H9 (cell line): ENCODE results near the gene WFDC2. TPM values are rescaled to one million over a fixed set of nuclear protein-coding genes. Genes with fewer than 3 reads are reported as not detected.
A peak's percentile ranks its signal among the peaks of the same experiment; 100 is the strongest.
"Not testable (repeated sequence)": the region's sequence is repeated elsewhere in the genome, so short reads cannot be mapped to it uniquely, and the experiment has no call there.

ENCODE experiments used
- DNase-seq: peaks from one replicate; pipeline ENCODE4 v3.0.0-alpha.2; 2017
- H2AFZ ChIP-seq: one replicate; pipeline ENCODE4 v1.6.1; 2013; ENCODE audit warnings: mild to moderate bottlenecking, low read length, control low read depth, moderate library complexity
- H2AK5ac ChIP-seq: 2 replicates; pipeline ENCODE4 v1.6.1; 2013; ENCODE audit warnings: low read length, control low read depth, mixed read lengths; ENCODE audit not compliant: insufficient read length
- H2BK120ac ChIP-seq: one replicate; pipeline ENCODE4 v1.6.1; 2013; ENCODE audit warnings: low read depth, mild to moderate bottlenecking, low read length, control low read depth, inconsistent platforms; ENCODE audit not compliant: poor library complexity, severe bottlenecking
- H2BK12ac ChIP-seq: 2 replicates; pipeline ENCODE4 v1.6.1; 2013; ENCODE audit warnings: low read length, control low read depth, mixed read lengths, low read depth; ENCODE audit not compliant: insufficient read length
- H2BK15ac ChIP-seq: 2 replicates; pipeline ENCODE4 v1.6.1; 2013; ENCODE audit warnings: low read depth, low read length, control low read depth
- H2BK20ac ChIP-seq: one replicate; pipeline ENCODE4 v1.6.1; 2013; ENCODE audit warnings: low read depth, mild to moderate bottlenecking, low read length, control low read depth, inconsistent platforms; ENCODE audit not compliant: poor library complexity, severe bottlenecking
- H2BK5ac ChIP-seq: 2 replicates; pipeline ENCODE4 v1.6.1; 2013; ENCODE audit warnings: low read length, control low read depth, mixed read lengths; ENCODE audit not compliant: insufficient read length
- H3K14ac ChIP-seq: 2 replicates; pipeline ENCODE4 v1.6.1; 2013; ENCODE audit warnings: low read length, control low read depth; ENCODE audit not compliant: insufficient read depth
- H3K18ac ChIP-seq: 2 replicates; pipeline ENCODE4 v1.6.1; 2013; ENCODE audit warnings: low read depth, mild to moderate bottlenecking, mixed read lengths, low read length, control low read depth; ENCODE audit not compliant: insufficient read length
- H3K23ac ChIP-seq: 2 replicates; pipeline ENCODE4 v1.6.1; 2013; ENCODE audit warnings: low read length, control low read depth, mixed read lengths, low read depth; ENCODE audit not compliant: insufficient read length
- H3K23me2 ChIP-seq: 2 replicates; pipeline ENCODE4 v1.6.1; 2013; ENCODE audit warnings: low read depth, mild to moderate bottlenecking, mixed read lengths, low read length, control low read depth; ENCODE audit not compliant: insufficient read length, poor library complexity, severe bottlenecking
- H3K27ac ChIP-seq: 2 replicates; pipeline ENCODE4 v1.5.1; 2013; ENCODE audit warnings: low read length, control low read depth, mixed read lengths, low read depth; ENCODE audit not compliant: insufficient read length
- H3K27me3 ChIP-seq: 2 replicates; pipeline ENCODE4 v1.6.1; 2013; ENCODE audit warnings: low read length, control low read depth, inconsistent platforms; ENCODE audit not compliant: insufficient read depth
- H3K4ac ChIP-seq: 2 replicates; pipeline ENCODE4 v1.6.1; 2013; ENCODE audit warnings: low read depth, mild to moderate bottlenecking, control low read depth, inconsistent platforms, low read length, moderate library complexity
- H3K4me1 ChIP-seq: 2 replicates; pipeline ENCODE4 v1.6.1; 2013; ENCODE audit warnings: low read length, control low read depth, inconsistent platforms; ENCODE audit not compliant: insufficient read depth
- H3K4me2 ChIP-seq: 2 replicates; pipeline ENCODE4 v1.6.1; 2013; ENCODE audit warnings: low read length, control low read depth, mixed read lengths; ENCODE audit not compliant: insufficient read length, insufficient read depth
- H3K56ac ChIP-seq: 2 replicates; pipeline ENCODE4 v1.6.1; 2013; ENCODE audit warnings: low read depth, mild to moderate bottlenecking, mixed read lengths, low read length, control low read depth; ENCODE audit not compliant: insufficient read length
- H3K79me1 ChIP-seq: 2 replicates; pipeline ENCODE4 v1.6.1; 2013; ENCODE audit warnings: low read depth, mild to moderate bottlenecking, moderate library complexity, low read length, control low read depth, inconsistent platforms; ENCODE audit not compliant: insufficient read depth, poor library complexity, severe bottlenecking
- H3K79me2 ChIP-seq: 2 replicates; pipeline ENCODE4 v1.6.1; 2013; ENCODE audit warnings: low read length, control low read depth, inconsistent platforms; ENCODE audit not compliant: insufficient read depth
- H3K9ac ChIP-seq: 2 replicates; pipeline ENCODE4 v1.6.1; 2013; ENCODE audit warnings: low read length, control low read depth, mixed read lengths; ENCODE audit not compliant: insufficient read length; ENCODE audit errors: extremely low read depth
- H3K9me3 ChIP-seq: one replicate; pipeline ENCODE4 v1.6.1; 2013; ENCODE audit warnings: low read depth, low read length, inconsistent platforms; ENCODE audit not compliant: control insufficient read depth
- H3T11ph ChIP-seq: one replicate; pipeline ENCODE4 v1.6.1; 2013; ENCODE audit warnings: mild to moderate bottlenecking, low read length, control low read depth, inconsistent platforms
- H4K20me1 ChIP-seq: one replicate; pipeline ENCODE4 v1.6.1; 2013; ENCODE audit not compliant: control insufficient read depth, insufficient read length, insufficient read depth
- H4K5ac ChIP-seq: 2 replicates; pipeline ENCODE4 v1.6.1; 2013; ENCODE audit warnings: low read depth, mild to moderate bottlenecking, mixed read lengths, low read length, control low read depth; ENCODE audit not compliant: insufficient read length
- H4K8ac ChIP-seq: replicated peaks from 2 replicates; pipeline ENCODE4 v1.6.1; 2013; ENCODE audit warnings: low read length, control low read depth, mixed read lengths, low read depth; ENCODE audit not compliant: insufficient read length
- H4K91ac ChIP-seq: 2 replicates; pipeline ENCODE4 v1.6.1; 2013; ENCODE audit warnings: low read depth, mild to moderate bottlenecking, moderate library complexity, mixed read lengths, low read length, control low read depth; ENCODE audit not compliant: insufficient read length
- H3K27ac Mint-ChIP-seq, 3 experiments: 2 replicates in 2 of 3; 3 replicates in 1 of 3; pipeline ENCODE4 v1.8.0; 2020 to 2021; ENCODE audit warnings: mixed read lengths in 3 of 3, mild to moderate bottlenecking in 1 of 3, moderate library complexity in 1 of 3
- H3K27me3 Mint-ChIP-seq: 2 replicates; pipeline ENCODE4 v1.8.0; 2021; ENCODE audit warnings: low read depth, mild to moderate bottlenecking, moderate library complexity, mixed read lengths
- H3K36me3 Mint-ChIP-seq, 3 experiments: 2 replicates in 2 of 3; 3 replicates in 1 of 3; pipeline ENCODE4 v1.8.0; 2020 to 2021; ENCODE audit warnings: low read depth in 3 of 3, mixed read lengths in 3 of 3; ENCODE audit not compliant: insufficient read depth in 1 of 3
- H3K4me1 Mint-ChIP-seq, 2 experiments: 2 replicates each; pipeline ENCODE4 v1.8.0; 2020; ENCODE audit warnings: mixed read lengths in 2 of 2
- H3K4me3 Mint-ChIP-seq, 2 experiments: 2 replicates in 1 of 2; 3 replicates in 1 of 2; pipeline ENCODE4 v1.8.0; 2020 to 2021; ENCODE audit warnings: mild to moderate bottlenecking in 2 of 2, mixed read lengths in 2 of 2, moderate library complexity in 1 of 2
- H3K9me3 Mint-ChIP-seq, 2 experiments: 2 replicates in 1 of 2; 3 replicates in 1 of 2; pipeline ENCODE4 v1.8.0; 2020; ENCODE audit warnings: mild to moderate bottlenecking in 2 of 2, mixed read lengths in 2 of 2, moderate library complexity in 1 of 2
- WGBS: extraction: QIAGEN DNeasy Blood & Tissue Kit; methylation state at CpG from one replicate; pipeline ENCODE4 v1.1.7; 2013; ENCODE audit warnings: missing lambda C conversion rate, low lambda C conversion rate, mixed read lengths; ENCODE audit not compliant: insufficient read length; ENCODE audit errors: extremely low coverage; 5-methylcytosine and 5-hydroxymethylcytosine counted together
- total RNA-seq: library from RNA; stranded (reverse); gene quantifications from 2 replicates; pipeline ENCODE4 v1.2.1, GENCODE V29; 2021

WFDC2 gene
- total RNA-seq, 1 experiment from 2014 or later = 57.1 TPM

DNA sequence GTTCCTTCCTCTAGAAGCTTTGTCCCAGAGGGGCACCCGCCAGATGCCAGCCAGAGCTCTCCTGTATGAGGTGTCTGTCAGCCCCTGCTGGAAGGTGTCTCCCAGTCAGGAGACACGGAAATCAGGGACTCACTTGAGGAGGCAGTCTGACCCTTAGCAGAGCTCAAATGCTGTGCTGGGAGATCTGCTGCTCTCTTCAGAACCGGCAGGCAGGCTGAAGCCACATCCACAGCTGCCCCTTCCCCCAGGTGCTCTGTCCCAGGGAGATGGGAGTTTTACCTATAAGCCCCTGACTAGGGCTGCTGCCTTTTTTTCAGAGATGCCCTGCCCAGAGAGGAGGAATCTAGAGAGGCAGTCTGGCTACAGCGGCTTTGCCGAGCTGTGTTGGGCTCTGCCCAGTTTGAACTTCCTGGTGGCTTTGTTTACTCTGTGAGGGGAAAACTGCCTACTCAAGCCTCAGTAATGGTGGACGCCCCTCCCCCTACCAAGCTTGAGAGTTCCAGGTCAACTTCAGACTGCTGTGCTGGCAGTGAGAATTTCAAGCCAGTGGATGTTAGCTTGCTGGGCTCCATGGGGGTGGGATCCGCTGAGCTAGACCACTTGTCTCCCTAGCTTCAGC, 8.1 kb downstream of the WFDC2 start:
- not testable (repeated sequence) for H3K9me3 ChIP-seq, H3K4ac ChIP-seq, H2AK5ac ChIP-seq, H2BK12ac ChIP-seq, H3K27me3 ChIP-seq, H2BK15ac ChIP-seq, H3K4me1 ChIP-seq, H2AFZ ChIP-seq, H3K4me1 Mint-ChIP-seq, H3K14ac ChIP-seq, H4K5ac ChIP-seq, H4K20me1 ChIP-seq, H3K18ac ChIP-seq, H3K4me3 Mint-ChIP-seq, H3K23me2 ChIP-seq, H3K27ac ChIP-seq, H3K9ac ChIP-seq, H3K79me1 ChIP-seq, H4K8ac ChIP-seq, H3K23ac ChIP-seq, H3K79me2 ChIP-seq, H2BK5ac ChIP-seq, H3K4me2 ChIP-seq, DNase-seq, H3T11ph ChIP-seq, H2BK20ac ChIP-seq, H4K91ac ChIP-seq, H3K27me3 Mint-ChIP-seq, H2BK120ac ChIP-seq, H3K9me3 Mint-ChIP-seq, H3K56ac ChIP-seq
- WGBS = no CpG with 5 or more reads among the region's 7 CpGs
- H3K27ac Mint-ChIP-seq = peak overlapping the region in 1 of 3 experiments; percentile 59; a peak in 1 of 7 replicates
- H3K36me3 Mint-ChIP-seq = peaks cover 3 to 16% (median 4%) of the 10 kb centered on the region in 3 experiments; a peak in 5 of 7 replicates
